HL-60 (cell line): ENCODE results near the gene CCDC127.

ENCODE experiments used
- GABPA ChIP-seq: IDR thresholded peaks from 2 replicates; pipeline ENCODE4 v1.6.1; 2012; ENCODE audit warnings: low read depth
- POLR2AphosphoS5 ChIP-seq: IDR thresholded peaks from 2 replicates; pipeline ENCODE4 v1.6.1; 2012; ENCODE audit warnings: low read depth
- SPI1 ChIP-seq: IDR thresholded peaks from 2 replicates; pipeline ENCODE4 v1.6.1; 2012; ENCODE audit warnings: low read depth, mild to moderate bottlenecking, borderline replicate concordance
- TF ChIP-seq, protein P1 (sequence below): IDR thresholded peaks from one replicate; pipeline ENCODE4 v1.5.1; 2011; ENCODE audit warnings: low read length, control low read depth, inconsistent platforms; ENCODE audit not compliant: insufficient read depth
- TF ChIP-seq, protein P2 (sequence below): IDR thresholded peaks from 2 replicates; pipeline ENCODE4 v1.6.1; 2012; ENCODE audit warnings: low read depth; ENCODE audit not compliant: insufficient replicate concordance

DNA sequence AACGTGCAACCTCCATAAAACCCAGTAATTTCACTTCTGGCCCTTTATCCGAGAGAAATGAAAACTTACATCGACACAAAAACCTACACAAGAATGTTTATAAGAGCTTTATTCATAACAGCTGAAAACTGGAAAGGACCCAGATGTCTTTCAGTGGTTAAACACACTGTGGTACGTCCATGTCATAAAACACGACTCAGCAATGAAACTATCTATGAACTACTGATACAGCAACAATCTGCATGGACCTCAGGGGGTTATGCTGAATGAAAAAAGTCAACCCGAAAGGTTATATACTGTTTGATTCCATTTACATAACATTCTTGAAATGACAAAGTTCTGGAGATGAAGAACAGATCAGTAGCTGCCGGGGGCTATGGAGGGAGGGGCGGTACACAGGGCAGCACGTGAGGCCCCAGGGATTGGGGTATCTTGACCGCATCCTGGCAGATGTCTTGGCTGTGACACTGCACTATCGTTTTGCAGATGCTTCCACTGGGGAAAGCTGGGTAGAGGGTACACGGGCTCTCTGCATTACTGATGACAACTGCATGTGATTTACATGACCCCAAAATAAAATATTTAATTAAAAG is 4.1 kb downstream of the CCDC127 start:
- TF ChIP-seq, protein P1, sequence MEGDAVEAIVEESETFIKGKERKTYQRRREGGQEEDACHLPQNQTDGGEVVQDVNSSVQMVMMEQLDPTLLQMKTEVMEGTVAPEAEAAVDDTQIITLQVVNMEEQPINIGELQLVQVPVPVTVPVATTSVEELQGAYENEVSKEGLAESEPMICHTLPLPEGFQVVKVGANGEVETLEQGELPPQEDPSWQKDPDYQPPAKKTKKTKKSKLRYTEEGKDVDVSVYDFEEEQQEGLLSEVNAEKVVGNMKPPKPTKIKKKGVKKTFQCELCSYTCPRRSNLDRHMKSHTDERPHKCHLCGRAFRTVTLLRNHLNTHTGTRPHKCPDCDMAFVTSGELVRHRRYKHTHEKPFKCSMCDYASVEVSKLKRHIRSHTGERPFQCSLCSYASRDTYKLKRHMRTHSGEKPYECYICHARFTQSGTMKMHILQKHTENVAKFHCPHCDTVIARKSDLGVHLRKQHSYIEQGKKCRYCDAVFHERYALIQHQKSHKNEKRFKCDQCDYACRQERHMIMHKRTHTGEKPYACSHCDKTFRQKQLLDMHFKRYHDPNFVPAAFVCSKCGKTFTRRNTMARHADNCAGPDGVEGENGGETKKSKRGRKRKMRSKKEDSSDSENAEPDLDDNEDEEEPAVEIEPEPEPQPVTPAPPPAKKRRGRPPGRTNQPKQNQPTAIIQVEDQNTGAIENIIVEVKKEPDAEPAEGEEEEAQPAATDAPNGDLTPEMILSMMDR: no peak
- TF ChIP-seq POLR2AphosphoS5: no peak
- TF ChIP-seq GABPA: no peak
- TF ChIP-seq, protein P2, sequence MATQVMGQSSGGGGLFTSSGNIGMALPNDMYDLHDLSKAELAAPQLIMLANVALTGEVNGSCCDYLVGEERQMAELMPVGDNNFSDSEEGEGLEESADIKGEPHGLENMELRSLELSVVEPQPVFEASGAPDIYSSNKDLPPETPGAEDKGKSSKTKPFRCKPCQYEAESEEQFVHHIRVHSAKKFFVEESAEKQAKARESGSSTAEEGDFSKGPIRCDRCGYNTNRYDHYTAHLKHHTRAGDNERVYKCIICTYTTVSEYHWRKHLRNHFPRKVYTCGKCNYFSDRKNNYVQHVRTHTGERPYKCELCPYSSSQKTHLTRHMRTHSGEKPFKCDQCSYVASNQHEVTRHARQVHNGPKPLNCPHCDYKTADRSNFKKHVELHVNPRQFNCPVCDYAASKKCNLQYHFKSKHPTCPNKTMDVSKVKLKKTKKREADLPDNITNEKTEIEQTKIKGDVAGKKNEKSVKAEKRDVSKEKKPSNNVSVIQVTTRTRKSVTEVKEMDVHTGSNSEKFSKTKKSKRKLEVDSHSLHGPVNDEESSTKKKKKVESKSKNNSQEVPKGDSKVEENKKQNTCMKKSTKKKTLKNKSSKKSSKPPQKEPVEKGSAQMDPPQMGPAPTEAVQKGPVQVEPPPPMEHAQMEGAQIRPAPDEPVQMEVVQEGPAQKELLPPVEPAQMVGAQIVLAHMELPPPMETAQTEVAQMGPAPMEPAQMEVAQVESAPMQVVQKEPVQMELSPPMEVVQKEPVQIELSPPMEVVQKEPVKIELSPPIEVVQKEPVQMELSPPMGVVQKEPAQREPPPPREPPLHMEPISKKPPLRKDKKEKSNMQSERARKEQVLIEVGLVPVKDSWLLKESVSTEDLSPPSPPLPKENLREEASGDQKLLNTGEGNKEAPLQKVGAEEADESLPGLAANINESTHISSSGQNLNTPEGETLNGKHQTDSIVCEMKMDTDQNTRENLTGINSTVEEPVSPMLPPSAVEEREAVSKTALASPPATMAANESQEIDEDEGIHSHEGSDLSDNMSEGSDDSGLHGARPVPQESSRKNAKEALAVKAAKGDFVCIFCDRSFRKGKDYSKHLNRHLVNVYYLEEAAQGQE: no peak
- no peak for TF ChIP-seq SPI1
